SK-N-MC (cell line): ENCODE measurements around the gene MMD2.
"Not testable (repeated sequence)": the region's sequence is repeated elsewhere in the genome, so short reads cannot be mapped to it uniquely, and the experiment has no call there.

Experiments used
- EZH2 ChIP-seq: fragments of 200-600 bp; sonication (generic); IDR thresholded peaks from one replicate; pipeline ENCODE4 v1.6.1; 2017; ENCODE audit warnings: antibody characterized with exemption
- POLR2AphosphoS5 ChIP-seq: IDR thresholded peaks from 2 replicates; pipeline ENCODE4 v1.6.1; 2012; ENCODE audit warnings: mild to moderate bottlenecking, low read depth, low read length, borderline replicate concordance

GRCh38 chr7:4972446-4972845 is 13.5 kb upstream of the MMD2 start:
- not testable (repeated sequence) for TF ChIP-seq POLR2AphosphoS5, EZH2
